Caki2 (cell line): ENCODE data around the gene CDYL2. TPM values are rescaled to one million over a fixed set of nuclear protein-coding genes. Genes with fewer than 3 reads are reported as not detected.
A peak's percentile ranks its signal among the peaks of the same experiment; 100 is the strongest.

Experiments used
- DNase-seq: peaks from one replicate; pipeline ENCODE4 v3.0.0-alpha.2; 2015; ENCODE audit warnings: low read depth
- in situ Hi-C: cut with HindIII; loops from 2 replicates; pipeline ENCODE4 v1.10.0; 2016; ENCODE audit warnings: low sequenced_read_pairs, low pct_unique_long_range_greater_than_20kb, mixed read lengths
- total RNA-seq: library from RNA; depleted of rRNA; stranded (reverse); fragments of >200 nt; shearing (Covaris generic); gene quantifications from 2 replicates; pipeline ENCODE4 v1.2.3, GENCODE V29; 2014; ENCODE audit warnings: low replicate concordance

CDYL2 gene
- total RNA-seq, 1 experiment from 2014 or later, result 2.5 TPM

DNA sequence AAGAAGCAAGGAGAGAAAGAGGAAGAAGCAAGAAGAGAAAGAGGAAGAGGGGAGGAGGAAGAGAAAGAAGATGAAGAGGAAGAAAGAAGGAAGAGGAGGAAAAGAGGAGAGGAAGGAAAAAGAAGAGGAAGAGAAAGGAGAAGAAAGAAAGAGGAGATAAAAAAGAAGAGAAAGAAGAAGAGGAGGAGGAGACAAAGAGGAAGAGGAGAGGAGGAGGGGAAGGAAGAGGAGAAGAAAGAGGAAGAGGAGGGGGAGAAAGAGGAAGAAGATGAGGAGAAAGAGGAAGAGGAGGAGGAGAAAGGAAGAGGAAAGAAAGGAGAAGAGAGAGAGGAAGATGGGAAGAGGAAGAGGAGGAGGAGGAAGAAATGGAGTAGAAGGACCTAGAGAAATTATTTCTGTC is 80.4 kb downstream of the CDYL2 start:
- DNase-seq, result no peak
- in situ Hi-C loops, result no loop called here

- no peak for DNase-seq
- in situ Hi-C loops, result no loop called here
Observed at GRCh38 chr16:80723091-80723490, 81.3 kb downstream of the CDYL2 start.

DNA sequence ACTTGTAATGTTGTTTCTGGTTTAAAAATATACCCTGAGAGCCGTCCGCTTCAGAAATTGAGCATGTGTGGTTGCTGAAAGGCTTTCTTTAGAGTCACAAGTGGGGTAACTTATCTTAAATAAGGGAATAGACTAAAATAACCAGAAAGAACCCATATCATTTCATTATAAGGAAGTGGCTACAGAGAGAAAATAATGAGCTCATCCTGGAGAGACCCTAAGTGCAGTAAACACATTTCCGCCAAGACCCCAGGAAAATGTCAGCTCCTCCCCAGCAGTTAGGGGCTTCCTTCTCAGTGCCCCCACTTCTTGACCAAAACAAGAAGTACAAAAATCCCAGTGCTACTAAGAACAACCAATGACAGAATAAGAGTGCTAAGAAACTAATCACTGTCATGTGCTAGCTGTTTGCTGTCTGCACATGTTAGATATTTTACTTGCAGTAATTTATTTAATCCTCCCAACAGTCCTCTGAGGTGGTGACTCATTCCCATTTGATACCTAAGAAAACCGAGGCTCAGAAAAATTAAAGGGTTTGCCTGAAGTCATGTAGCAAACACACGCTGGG is 83.5 kb downstream of the CDYL2 start:
- peak; percentile 6 for DNase-seq
- in situ Hi-C loops, result no loop called here

DNA sequence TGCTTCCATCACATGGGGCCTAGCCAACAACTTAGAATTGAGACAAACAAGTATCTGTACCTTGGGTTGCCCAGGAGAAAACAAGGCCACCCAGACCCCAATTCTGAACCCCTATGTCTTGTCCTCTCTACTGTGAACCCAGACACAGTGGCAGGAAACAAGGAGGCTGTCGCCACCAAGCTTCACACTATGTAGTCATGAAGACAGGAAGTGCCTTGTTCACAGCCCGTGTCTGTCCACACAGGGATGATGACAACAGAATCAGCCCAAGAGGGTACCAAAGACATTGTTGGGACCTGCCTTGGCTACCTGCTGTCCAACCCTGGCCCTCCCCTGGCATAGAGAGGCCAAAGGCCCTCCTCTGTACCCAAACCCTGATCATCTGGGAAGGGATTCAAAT is 84.8 kb downstream of the CDYL2 start:
- in situ Hi-C loops, result no loop called here
- no peak for DNase-seq

DNA sequence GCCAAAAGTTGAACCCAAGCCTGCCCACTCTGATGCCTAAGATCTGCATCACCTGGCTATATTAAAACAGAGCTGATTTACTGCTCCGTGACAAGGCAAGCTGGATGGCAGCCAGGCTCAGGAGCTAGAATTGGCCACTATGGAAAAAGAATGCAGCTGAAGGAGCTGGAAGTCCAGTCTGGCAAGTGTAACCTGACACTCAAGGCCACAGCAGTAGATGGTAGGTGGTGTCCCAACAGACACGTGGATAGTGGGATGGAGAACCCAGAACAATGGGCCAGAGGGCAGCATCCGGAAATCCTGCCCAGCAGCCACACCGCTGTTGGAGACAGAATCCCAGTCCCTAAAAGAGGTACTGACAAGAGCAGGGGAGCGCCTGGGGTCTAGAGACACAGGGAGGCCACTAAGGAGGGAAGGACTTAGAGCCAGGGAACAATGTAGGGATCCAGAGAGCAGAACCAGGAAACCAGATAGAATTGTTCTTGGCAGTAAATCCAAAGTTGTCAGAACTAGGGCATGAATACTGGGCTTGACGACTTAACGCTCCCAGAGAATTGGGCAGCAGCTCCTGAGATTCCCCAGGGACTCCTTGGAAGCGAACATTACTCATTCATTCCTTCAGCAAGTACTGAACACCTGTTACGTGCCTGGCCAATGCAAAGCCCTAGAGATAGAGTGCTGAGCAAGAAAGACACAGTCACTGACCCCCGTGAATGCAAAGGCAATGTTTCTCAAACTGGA is 85.7 kb downstream of the CDYL2 start:
- in situ Hi-C loops, result no loop called here
- DNase-seq, result no peak

GRCh38 chr16:80717611-80718010 is 86.8 kb downstream of the CDYL2 start:
- in situ Hi-C loops, result no loop called here
- DNase-seq, result no peak

GRCh38 chr16:80716564-80717139 is 87.7 kb downstream of the CDYL2 start:
- DNase-seq, result no peak
- in situ Hi-C loops, result no loop called here

DNA sequence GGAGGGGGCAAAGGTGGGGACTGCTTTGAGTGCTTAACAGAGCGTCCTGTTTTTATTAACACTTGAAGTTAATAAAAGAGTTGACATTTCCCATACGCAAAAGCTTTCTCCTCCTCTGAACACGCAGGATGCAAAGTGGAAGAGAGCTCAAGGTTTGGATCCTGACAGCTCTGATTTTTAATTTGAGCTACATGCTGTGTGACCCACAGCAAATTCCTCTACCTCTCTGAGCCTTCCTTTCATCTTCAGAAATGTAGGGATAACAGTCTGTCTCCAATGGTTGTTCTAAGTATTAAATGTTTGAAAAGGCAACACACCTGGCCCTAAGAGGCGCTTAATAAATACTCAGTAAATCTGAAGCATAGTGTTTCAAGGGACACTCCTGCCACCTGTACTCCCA is 93.0 kb downstream of the CDYL2 start:
- no peak for DNase-seq
- in situ Hi-C loops, result no loop called here

DNA sequence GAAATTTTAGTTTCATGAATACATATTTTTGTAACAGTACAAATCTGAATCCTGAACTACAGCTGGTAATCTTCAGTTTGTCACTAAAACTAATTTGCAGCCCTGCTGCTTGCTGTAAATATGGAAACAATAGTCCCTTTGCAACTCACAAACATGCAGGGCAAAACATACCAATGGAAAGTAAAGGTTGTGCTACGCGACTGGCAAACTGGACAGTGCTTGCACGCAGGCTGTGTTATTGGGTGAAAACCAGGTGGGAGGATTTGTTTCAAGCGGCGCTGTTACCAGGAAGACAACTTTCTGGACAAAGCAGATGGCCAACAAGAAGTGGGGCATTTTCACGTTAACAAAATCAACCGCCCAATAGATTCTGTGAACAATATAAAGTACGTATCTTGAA is 93.5 kb downstream of the CDYL2 start:
- no peak for DNase-seq
- in situ Hi-C loops, result no loop called here

DNA sequence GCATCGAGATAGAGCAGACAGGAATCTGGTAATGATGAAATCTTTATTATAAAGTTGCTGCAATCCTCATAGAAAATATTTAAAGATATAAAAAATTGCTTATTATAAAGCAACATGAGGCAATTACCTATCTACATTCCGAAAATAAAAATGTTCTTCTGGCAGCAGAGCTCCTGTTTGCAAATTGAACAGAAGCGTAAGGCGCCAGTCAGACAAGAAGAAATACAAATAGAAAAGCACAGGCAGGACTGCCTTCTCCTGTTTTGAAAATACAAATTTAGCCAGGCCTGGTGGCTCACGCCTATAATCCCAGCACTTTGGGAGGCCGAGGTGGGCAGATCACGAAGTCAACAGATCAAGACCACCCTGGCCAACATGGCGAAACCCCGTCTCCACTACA is 95.6 kb downstream of the CDYL2 start:
- in situ Hi-C loops, result no loop called here

GRCh38 chr16:80707686-80708085 is 96.7 kb downstream of the CDYL2 start:
- DNase-seq, result no peak
- in situ Hi-C loops, result no loop called here

More for the DNA sequence above, 95.6 kb downstream of the CDYL2 start:
- DNase-seq, result no peak

DNA sequence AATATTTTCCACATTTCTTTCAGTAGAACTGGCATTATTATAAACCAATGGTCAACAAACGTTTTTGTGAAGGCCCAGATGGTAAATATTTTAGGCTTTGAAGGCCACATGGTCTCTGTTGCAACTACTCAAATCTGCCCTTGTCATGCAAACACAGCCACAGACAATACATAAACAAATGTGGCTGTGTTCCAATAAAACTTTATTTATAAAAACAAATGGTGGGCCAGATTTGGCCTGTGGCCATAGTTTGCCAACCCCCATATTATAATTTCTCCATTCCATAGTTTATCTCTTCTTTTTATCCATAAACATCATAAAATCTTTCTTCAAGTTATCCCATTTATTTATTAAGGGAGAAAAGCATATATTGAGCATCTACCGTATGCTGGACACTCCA is 98.8 kb downstream of the CDYL2 start:
- in situ Hi-C loops, result no loop called here

DNA sequence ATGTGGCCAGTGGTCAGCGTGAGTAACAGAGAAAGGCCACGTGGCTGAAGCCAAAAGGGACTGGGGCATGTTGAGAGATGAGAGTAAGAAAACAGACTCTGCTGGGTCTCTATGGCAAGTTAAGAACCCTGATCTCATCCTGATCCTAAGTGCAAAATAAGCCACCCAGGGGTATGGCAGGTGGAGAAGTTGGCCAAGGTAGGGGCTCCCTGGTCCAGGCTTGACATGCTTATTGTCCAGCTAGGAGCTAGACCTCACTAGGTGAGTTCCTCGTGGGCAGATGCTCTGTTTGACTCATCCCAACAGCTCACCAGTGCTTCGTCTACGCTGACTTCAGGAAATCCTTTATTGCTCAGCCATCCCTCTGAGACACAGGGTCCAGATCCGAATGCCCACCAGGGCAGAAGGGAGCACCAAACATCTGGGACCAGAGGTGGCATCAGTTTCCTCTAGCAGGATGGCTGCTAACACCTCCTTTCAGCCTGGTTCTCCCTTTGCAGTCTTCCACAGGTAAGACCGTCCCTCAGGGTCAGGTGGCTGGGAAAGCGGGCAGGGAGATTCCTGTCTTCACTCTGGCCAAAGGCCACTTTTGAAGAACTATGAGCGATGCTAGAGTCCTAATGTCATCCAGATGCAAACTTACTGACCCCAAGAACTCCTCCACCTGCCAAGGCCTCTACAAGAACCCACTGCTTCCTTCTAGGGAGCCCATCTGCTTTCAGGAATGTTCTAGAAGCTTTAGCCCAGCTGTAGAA is 99.5 kb downstream of the CDYL2 start:
- DNase-seq, result no peak
- in situ Hi-C loops, result no loop called here

More for the DNA sequence above, 98.8 kb downstream of the CDYL2 start:
- no peak for DNase-seq

DNA sequence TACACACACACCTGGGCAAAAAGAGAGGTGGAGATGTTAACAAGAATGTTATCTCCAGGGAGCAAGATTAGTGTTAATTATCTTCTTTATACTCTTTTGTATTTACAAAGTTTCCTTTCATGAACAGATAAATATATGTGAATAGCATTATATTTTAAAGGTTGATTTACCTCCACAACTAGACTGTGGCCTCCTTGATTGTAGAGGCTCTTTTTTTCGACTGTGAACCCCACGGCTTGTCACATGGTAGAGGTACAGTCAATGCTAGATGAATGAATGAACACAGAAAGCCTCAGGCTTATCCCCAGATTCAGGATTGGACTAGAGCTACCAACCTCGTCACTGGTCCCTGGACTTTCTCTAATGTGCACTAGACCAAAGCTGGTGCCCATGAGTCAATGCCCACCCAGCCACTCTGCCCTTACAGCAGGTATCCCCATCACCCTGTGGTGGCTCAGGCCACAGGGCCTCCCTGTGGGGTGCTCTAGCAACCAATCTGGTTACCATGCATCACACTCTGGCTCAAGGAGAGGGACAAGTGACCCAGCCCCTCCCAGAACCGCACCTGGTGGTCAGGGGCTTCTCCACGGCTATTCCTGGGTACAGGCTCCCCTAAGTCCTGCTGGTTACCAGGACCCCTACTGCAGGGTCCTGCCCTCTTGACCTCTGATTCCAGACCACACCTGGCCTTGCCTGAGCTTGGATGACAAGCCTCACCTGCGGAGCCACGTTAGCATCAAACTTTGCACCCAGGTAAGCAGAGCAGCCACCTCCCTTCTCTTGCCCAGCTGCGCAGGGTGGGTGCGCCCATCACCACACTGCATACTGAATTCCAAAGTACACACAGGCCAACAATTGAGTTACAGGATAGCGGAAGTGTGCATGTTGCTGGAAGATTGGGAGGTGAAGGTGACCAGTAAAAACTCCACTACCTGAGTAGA is 101.0 kb downstream of the CDYL2 start:
- no peak for DNase-seq
- in situ Hi-C loops, result no loop called here

GRCh38 chr16:80702696-80703095 is 101.7 kb downstream of the CDYL2 start:
- in situ Hi-C loops, result no loop called here
- no peak for DNase-seq

- no peak for DNase-seq
- in situ Hi-C loops, result no loop called here
Observed at GRCh38 chr16:80700558-80700957, 103.8 kb downstream of the CDYL2 start.

- DNase-seq, result no peak
- in situ Hi-C loops, result no loop called here
Observed at GRCh38 chr16:80695020-80695419, 109.4 kb downstream of the CDYL2 start.

DNA sequence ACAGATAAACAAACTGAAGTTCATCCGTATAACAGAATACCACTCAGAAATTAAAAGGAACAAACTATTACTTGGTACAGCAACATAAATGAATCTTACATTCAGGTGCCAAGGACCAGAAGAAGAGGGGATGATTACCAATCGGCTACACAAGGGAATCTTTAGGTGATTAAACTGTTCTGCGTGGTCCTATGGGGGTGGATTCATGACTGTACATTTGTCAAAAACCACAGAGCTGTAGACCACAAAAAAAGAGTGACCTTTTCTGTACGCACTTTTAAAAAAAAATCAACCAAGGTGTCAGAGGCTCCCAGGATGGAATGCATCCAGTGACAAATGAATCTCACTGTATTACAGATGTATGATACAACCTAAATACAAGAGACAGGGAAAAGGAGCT is 110.8 kb downstream of the CDYL2 start:
- in situ Hi-C loops, result no loop called here
- no peak for DNase-seq
